GM19468 (cell line): Measurements from ENCODE around the gene TMEM184C.

ENCODE experiments used
- ATAC-seq: cut with Tn5 transposase; IDR thresholded peaks from one replicate; pipeline ENCODE4 v1.9.1; 2021; ENCODE audit warnings: mild to moderate bottlenecking, moderate library complexity, moderate number of reproducible peaks; ENCODE audit not compliant: unreplicated experiment; ENCODE audit errors: extremely low read depth

TMEM184C gene

GRCh38 chr4:147645099-147645498 is 27.9 kb downstream of the TMEM184C start:
- ATAC-seq, result no peak

GRCh38 chr4:147648656-147649055 is 31.5 kb downstream of the TMEM184C start:
- ATAC-seq, result no peak

GRCh38 chr4:147651563-147651962 is 34.4 kb downstream of the TMEM184C start:
- ATAC-seq, result no peak

- no peak for ATAC-seq
Observed at GRCh38 chr4:147655639-147656038, 38.4 kb downstream of the TMEM184C start.

- no peak for ATAC-seq
Observed at GRCh38 chr4:147658501-147658900, 41.3 kb downstream of the TMEM184C start.

GRCh38 chr4:147674073-147674472 is 56.9 kb downstream of the TMEM184C start:
- no peak for ATAC-seq

GRCh38 chr4:147674496-147674895 is 57.3 kb downstream of the TMEM184C start:
- ATAC-seq, result no peak

- ATAC-seq, result no peak
Observed at GRCh38 chr4:147678106-147678505, 60.9 kb downstream of the TMEM184C start.

- ATAC-seq, result no peak
Observed at GRCh38 chr4:147678796-147679549, 61.8 kb downstream of the TMEM184C start.

GRCh38 chr4:147682755-147683154 is 65.6 kb downstream of the TMEM184C start:
- ATAC-seq, result no peak

- ATAC-seq, result no peak
Observed at GRCh38 chr4:147683188-147683591, 66.0 kb downstream of the TMEM184C start.

- peak; percentile 100 for ATAC-seq
Observed at GRCh38 chr4:147683717-147684700, 66.8 kb downstream of the TMEM184C start, which contains the start of gene PRMT9. TSS of gene PRMT9 (minus strand) at chr4:147684163. CDS start at chr4:147683987, 176 bp downstream.

GRCh38 chr4:147689067-147689466 is 71.9 kb downstream of the TMEM184C start:
- ATAC-seq, result no peak

- ATAC-seq, result no peak
Observed at GRCh38 chr4:147691820-147692219, 74.6 kb downstream of the TMEM184C start.

GRCh38 chr4:147693218-147693617 is 76.0 kb downstream of the TMEM184C start:
- no peak for ATAC-seq

GRCh38 chr4:147696866-147697265 is 79.7 kb downstream of the TMEM184C start:
- ATAC-seq, result no peak

GRCh38 chr4:147704846-147705245 is 87.6 kb downstream of the TMEM184C start:
- ATAC-seq, result no peak

- peak; percentile 73 for ATAC-seq
Observed at GRCh38 chr4:147707892-147708672, 90.9 kb downstream of the TMEM184C start.

GRCh38 chr4:147709999-147710398 is 92.8 kb downstream of the TMEM184C start:
- ATAC-seq, result no peak
